Transverse colon (tissue), 4 donors: Measurements from ENCODE around the gene DOK7. TPM values are rescaled to one million over a fixed set of nuclear protein-coding genes. Genes with fewer than 3 reads are reported as not detected.

Experiments
- DNase-seq: peaks from one replicate; pipeline ENCODE4 v3.0.0-alpha.2; 2019
- H3K27ac ChIP-seq, 4 donors: fragments of 200-600 bp; sonication (generic); 2 replicates each; pipeline ENCODE4 v1.5.1; 2016 to 2018; ENCODE audit warnings: inconsistent platforms in 4 of 4
- H3K27me3 ChIP-seq: fragments of 200-600 bp; sonication (generic); 2 replicates; pipeline ENCODE4 v1.5.1; 2017; ENCODE audit warnings: inconsistent platforms
- H3K36me3 ChIP-seq, 4 donors: fragments of 200-600 bp; sonication (generic); 2 replicates each; pipeline ENCODE4 v1.5.1; 2017 to 2019; ENCODE audit warnings: inconsistent platforms in 4 of 4
- H3K4me1 ChIP-seq, 4 donors: fragments of 200-600 bp; sonication (generic); 2 replicates each; pipeline ENCODE4 v1.5.1; 2017 to 2020; ENCODE audit warnings: inconsistent platforms in 4 of 4
- H3K4me3 ChIP-seq, 4 donors: fragments of 200-600 bp; sonication (generic); 1 replicate in 1 of 4; 2 replicates in 3 of 4; pipeline versions ENCODE4 v1.5.1 to v1.6.1; 2017 to 2019; ENCODE audit warnings: inconsistent platforms in 4 of 4
- H3K9me3 ChIP-seq, 2 donors: fragments of 200-600 bp; sonication (generic); 2 replicates each; pipeline ENCODE4 v1.5.1; 2017 to 2019; ENCODE audit warnings: inconsistent platforms in 2 of 2
- EP300 ChIP-seq: sonication (generic); formaldehyde crosslinking; IDR thresholded peaks from one replicate; pipeline ENCODE4 v1.6.1; 2017; ENCODE audit warnings: antibody characterized with exemption, low read depth
- POLR2A ChIP-seq: fragments of 450-650 bp; IDR thresholded peaks from one replicate; pipeline ENCODE4 v1.6.1; 2016; ENCODE audit warnings: antibody characterized with exemption, mild to moderate bottlenecking, moderate library complexity
- POLR2AphosphoS5 ChIP-seq, 3 donors: sonication (generic); formaldehyde crosslinking; IDR thresholded peaks; one replicate each; pipeline ENCODE4 v1.6.1; 2016; ENCODE audit warnings: antibody characterized with exemption in 3 of 3
- WGBS, 2 donors: methylation state at CpG; one replicate each; pipeline ENCODE4 v1.1.5; 2018; ENCODE audit warnings: low coverage in 1 of 2; 5-methylcytosine and 5-hydroxymethylcytosine counted together
- in situ Hi-C, 4 donors: fragments of 200-750 bp; cut with MboI; loops; one replicate each; pipeline versions ENCODE4 v1.15.0 to v1.15.1; 2017; ENCODE audit warnings: low sequenced_read_pairs in 3 of 4, low pct_ligation_motif_present in 1 of 4, low pct_unique_long_range_greater_than_20kb in 1 of 4
- intact Hi-C: fragments of 100-400 bp; cut with DNase I; formaldehyde crosslinking; loops from one replicate; pipeline ENCODE4 v1.15.1; 2023; ENCODE audit warnings: low total_unique reads
- total RNA-seq, 4 donors: library from RNA; depleted of rRNA; stranded (reverse); fragments of >200 nt; gene quantifications; one replicate each; pipeline ENCODE4 v1.1.0, GENCODE V29; 2016
- TF ChIP-seq, protein P1 (sequence below), 5 experiments: fragments of 200-600 bp in 3 of 5; fragments of 450-650 bp in 2 of 5; sonication (generic) in 3 of 5; IDR thresholded peaks; 1 replicate in 2 of 5; 2 replicates in 3 of 5; pipeline ENCODE4 v1.5.1; 2016 to 2017; ENCODE audit warnings: antibody characterized with exemption in 5 of 5, inconsistent platforms in 3 of 5, mild to moderate bottlenecking in 2 of 5, moderate library complexity in 1 of 5

DOK7 gene
- total RNA-seq, 4 donors from 2014 or later: 0.27 to 0.95 TPM; not detected in 2

DNA sequence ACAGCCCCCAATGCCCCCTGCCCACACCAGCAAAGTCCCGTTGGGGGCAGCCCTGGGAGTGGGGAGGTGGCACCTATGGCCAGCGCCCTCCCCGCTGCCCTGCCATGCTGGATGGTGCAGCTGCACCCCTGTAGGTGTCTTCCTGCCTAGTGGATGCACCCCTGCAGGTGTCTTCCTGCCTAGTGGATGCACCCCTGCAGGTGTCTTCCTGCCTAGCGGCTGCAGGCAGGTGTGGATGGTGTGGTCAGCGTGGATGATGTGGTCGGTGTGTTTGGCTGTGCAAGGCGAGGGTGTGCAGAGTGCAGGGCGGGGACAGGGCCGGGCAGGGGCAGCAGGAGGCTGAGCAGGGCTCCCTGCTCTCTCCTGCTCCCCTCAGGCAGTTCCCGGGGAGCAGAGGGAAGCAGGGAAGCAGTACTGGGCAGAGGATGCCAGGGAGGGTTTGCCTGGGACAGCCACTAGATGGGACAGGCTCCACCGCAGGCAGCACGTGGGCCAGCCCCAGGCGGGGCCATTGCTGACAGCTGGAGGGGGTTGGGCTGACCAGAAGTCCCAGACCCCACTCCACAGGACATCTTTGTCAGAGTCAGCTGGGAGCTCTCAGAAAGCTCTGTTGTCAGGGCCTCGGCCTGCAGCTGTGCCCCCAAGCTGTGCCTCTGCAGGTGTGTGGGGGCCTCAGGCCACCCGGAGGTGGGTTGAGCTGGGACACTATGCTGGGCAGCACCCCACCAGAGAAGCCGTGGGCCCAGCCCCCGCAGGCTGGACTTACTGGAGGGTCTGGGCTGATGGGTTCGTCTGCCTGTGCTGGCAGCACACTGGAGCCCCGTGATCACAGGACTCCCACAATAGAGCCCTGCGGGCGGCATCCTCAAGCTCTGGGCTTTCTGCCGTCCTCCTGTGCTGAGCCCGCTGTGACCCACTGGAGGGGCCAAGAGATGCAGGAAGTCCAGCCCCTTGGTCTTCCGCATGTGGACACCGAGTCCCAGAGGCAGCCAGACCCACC is 23.7 kb downstream of the DOK7 start:
- in situ Hi-C loops (no loop called here), intact Hi-C loops (no loop called here)
- H3K27me3 ChIP-seq: peaks cover 73% of the 10 kb centered on the region
- H3K9me3 ChIP-seq: no peaks in the 10 kb centered on the region
- no peak for DNase-seq
- H3K36me3 ChIP-seq: no peaks in the 10 kb centered on the region
- H3K4me1 ChIP-seq: peaks cover 2 to 28% (median 21%) of the 10 kb centered on the region in 4 donors
- 72% methylated on average over 24 of the region's 25 CpGs; no CpG with 5 or more reads in 1 of the 2 donors for WGBS, 2 donors
- H3K27ac ChIP-seq: no peak overlapping the region
- H3K4me3 ChIP-seq: no peak overlapping the region
- TF ChIP-seq POLR2A (no peak), POLR2AphosphoS5 (IDR thresholded peaks at IDR 0.05) (no peak), EP300 (no peak)
- TF ChIP-seq, protein P1, sequence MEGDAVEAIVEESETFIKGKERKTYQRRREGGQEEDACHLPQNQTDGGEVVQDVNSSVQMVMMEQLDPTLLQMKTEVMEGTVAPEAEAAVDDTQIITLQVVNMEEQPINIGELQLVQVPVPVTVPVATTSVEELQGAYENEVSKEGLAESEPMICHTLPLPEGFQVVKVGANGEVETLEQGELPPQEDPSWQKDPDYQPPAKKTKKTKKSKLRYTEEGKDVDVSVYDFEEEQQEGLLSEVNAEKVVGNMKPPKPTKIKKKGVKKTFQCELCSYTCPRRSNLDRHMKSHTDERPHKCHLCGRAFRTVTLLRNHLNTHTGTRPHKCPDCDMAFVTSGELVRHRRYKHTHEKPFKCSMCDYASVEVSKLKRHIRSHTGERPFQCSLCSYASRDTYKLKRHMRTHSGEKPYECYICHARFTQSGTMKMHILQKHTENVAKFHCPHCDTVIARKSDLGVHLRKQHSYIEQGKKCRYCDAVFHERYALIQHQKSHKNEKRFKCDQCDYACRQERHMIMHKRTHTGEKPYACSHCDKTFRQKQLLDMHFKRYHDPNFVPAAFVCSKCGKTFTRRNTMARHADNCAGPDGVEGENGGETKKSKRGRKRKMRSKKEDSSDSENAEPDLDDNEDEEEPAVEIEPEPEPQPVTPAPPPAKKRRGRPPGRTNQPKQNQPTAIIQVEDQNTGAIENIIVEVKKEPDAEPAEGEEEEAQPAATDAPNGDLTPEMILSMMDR (IDR thresholded peaks at IDR 0.05): no peak

DNA sequence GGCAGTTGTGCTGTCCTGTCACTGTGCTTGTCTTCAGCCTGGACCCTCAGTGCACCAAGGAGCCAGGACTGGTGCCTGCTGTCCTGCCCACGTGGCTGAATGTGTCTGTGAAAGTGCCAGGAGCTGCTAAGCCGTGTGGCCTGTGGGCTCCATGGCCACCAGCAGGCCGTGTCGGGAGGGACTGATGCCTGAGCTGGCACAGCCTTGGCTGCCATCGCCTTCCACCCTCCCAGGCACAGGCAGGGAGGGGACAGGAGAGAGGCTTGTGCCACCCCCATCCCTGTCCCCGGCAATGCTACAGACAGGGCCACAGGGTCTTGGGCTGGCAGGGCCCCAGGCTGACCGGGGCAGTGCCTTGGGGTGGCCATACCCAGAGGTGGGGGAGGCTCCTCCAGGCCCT is 24.8 kb downstream of the DOK7 start:
- H3K36me3 ChIP-seq: no peaks in the 10 kb centered on the region
- intact Hi-C loops (no loop called here), in situ Hi-C loops (no loop called here)
- no peak overlapping the region for H3K27ac ChIP-seq
- H3K4me1 ChIP-seq: peaks cover 2 to 23% (median 19%) of the 10 kb centered on the region in 4 donors
- no peaks in the 10 kb centered on the region for H3K9me3 ChIP-seq
- H3K4me3 ChIP-seq: no peak overlapping the region
- H3K27me3 ChIP-seq: peaks cover 73% of the 10 kb centered on the region
- TF ChIP-seq EP300 (no peak), POLR2AphosphoS5 (IDR thresholded peaks at IDR 0.05) (no peak)
- no peak for DNase-seq
- WGBS, 2 donors: 91% methylated on average over 5 of the region's 7 CpGs; no CpG with 5 or more reads in 1 of the 2 donors

DNA sequence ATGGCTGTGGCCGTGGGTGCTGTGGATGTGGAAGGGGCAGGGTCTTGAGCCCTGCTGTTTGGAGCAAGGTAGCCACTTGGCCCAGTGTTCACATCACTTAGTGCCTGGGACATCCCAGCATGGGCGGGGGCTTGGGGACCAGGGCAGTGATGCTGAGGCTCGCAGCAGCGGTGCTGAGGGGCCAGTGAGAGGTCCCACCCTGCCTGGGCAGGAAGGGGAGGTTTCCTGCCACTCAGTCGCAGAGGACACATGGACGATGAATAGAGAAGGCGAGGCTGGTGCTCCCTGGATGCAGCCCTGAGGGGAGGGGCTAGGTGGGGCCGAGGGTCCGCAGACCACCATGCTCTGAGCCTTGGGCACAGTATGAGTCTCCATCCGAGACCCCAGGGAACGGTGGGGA is 25.7 kb downstream of the DOK7 start:
- H3K4me1 ChIP-seq: peaks cover 2 to 17% (median 16%) of the 10 kb centered on the region in 4 donors
- WGBS, 2 donors: 47% methylated on average over 10 of the region's 11 CpGs; no CpG with 5 or more reads in 1 of the 2 donors
- DNase-seq: no peak
- in situ Hi-C loops: no loop called here
- intact Hi-C loops: no loop called here
- no peak overlapping the region for H3K4me3 ChIP-seq
- H3K36me3 ChIP-seq: no peaks in the 10 kb centered on the region
- no peak overlapping the region for H3K27ac ChIP-seq
- H3K27me3 ChIP-seq: peaks cover 75% of the 10 kb centered on the region
- TF ChIP-seq, protein P1 (IDR thresholded peaks at IDR 0.05): no peak
- TF ChIP-seq POLR2A (no peak), EP300 (no peak), POLR2AphosphoS5 (IDR thresholded peaks at IDR 0.05) (no peak)
- no peaks in the 10 kb centered on the region for H3K9me3 ChIP-seq

DNA sequence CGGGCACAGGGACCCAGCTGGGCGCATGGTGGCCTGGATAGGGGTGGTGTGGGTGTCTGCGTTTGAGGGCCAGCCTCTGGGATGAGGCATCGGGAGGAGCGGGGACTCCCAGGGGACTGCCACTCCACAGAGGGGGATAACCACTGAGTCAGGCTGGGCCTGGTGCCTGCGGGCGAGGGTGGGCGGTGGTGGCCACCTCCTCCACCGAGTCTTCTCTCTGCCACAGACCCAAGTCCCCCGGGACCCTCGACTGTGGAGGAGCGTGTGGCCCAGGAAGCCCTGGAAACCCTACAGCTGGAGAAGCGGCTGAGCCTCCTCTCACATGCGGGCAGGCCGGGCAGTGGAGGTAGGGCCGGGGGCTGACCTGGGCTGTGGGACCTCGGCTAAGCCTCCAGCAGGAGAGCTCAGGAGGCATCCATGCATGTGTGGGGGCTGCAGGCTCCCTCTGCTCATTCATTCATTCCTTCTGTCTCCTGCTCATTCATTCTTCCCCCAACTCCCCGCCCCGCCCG is 26.4 kb downstream of the DOK7 start:
- TF ChIP-seq, protein P1 (IDR thresholded peaks at IDR 0.05): no peak
- TF ChIP-seq POLR2A (no peak), EP300 (no peak), POLR2AphosphoS5 (IDR thresholded peaks at IDR 0.05) (no peak)
- Histone ChIP-seq H3K9me3 (no peaks in the 10 kb centered on the region), H3K27me3 (peaks cover 75% of the 10 kb centered on the region), H3K36me3 (no peaks in the 10 kb centered on the region), H3K4me1 (peaks cover under 1 to 11% (median 10%) of the 10 kb centered on the region in 4 donors), H3K27ac (no peak overlapping the region), H3K4me3 (no peak overlapping the region)
- intact Hi-C loops (no loop called here), in situ Hi-C loops (no loop called here)
- DNase-seq: no peak
- 67 to 80% methylated on average over 2 to 20 of the region's 20 CpGs for WGBS, 2 donors
